ENCODE data around the gene CRTC3. TPM values are rescaled to one million over a fixed set of nuclear protein-coding genes. Genes with fewer than 3 reads are reported as not detected.

The CRTC3 gene
- total RNA-seq, 1 experiment from 2014 or later, result 35.3 TPM

GRCh38 chr15:90618330-90619125 lies 88.8 kb downstream of the CRTC3 start:
- H3K9me3 ChIP-seq (ENCODE audit: low read depth, low read length, poor library complexity, severe bottlenecking), result no peaks in the 10 kb centered on the region
- DNase-seq (ENCODE audit: low spot score), result no peak
- intact Hi-C loops (cut with micrococcal nuclease; ENCODE audit: unreplicated experiment), result no loop called here
- no TSS peak for BruUV-seq (replicated peaks)
- H3K4me3 ChIP-seq (ENCODE audit: low read depth, low read length, poor library complexity, severe bottlenecking), result no peak overlapping the region
- no peaks in the 10 kb centered on the region for H3K36me3 ChIP-seq (ENCODE audit: insufficient read depth, low read length, poor library complexity, severe bottlenecking)
- H3K27me3 ChIP-seq (replicated peaks; ENCODE audit: insufficient read depth, low read depth, low read length, poor library complexity), result no peaks in the 10 kb centered on the region
- no peak overlapping the region for H3K27ac ChIP-seq (ENCODE audit: low read depth, low read length, poor library complexity, severe bottlenecking)
- H3K4me1 ChIP-seq (ENCODE audit: insufficient read depth, low read length, poor library complexity, severe bottlenecking), result no peaks in the 10 kb centered on the region
- POLR2A ChIA-PET (ENCODE audit: low non-redundant PET), result no interaction called here
- CTCF ChIA-PET, result no interaction called here
- no peak for TF ChIP-seq EZH2 (IDR thresholded peaks at IDR 0.05; ENCODE audit: borderline replicate concordance, low read depth, low read length, poor library complexity, severe bottlenecking)
- TF ChIP-seq CTCF (conservative IDR thresholded peaks at IDR 0.05; ENCODE audit: low read depth, low read length), result no peak

- DNase-seq (ENCODE audit: low spot score), result no peak
- Histone ChIP-seq H3K27me3 (replicated peaks; ENCODE audit: insufficient read depth, low read depth, low read length, poor library complexity) (no peaks in the 10 kb centered on the region), H3K9me3 (ENCODE audit: low read depth, low read length, poor library complexity, severe bottlenecking) (no peaks in the 10 kb centered on the region), H3K36me3 (ENCODE audit: insufficient read depth, low read length, poor library complexity, severe bottlenecking) (no peaks in the 10 kb centered on the region), H3K4me1 (ENCODE audit: insufficient read depth, low read length, poor library complexity, severe bottlenecking) (no peaks in the 10 kb centered on the region), H3K27ac (ENCODE audit: low read depth, low read length, poor library complexity, severe bottlenecking) (no peak overlapping the region), H3K4me3 (ENCODE audit: low read depth, low read length, poor library complexity, severe bottlenecking) (no peak overlapping the region)
- TF ChIP-seq CTCF (conservative IDR thresholded peaks at IDR 0.05; ENCODE audit: low read depth, low read length), result no peak
- TF ChIP-seq EZH2 (IDR thresholded peaks at IDR 0.05; ENCODE audit: borderline replicate concordance, low read depth, low read length, poor library complexity, severe bottlenecking), result no peak
- ChIA-PET CTCF (no interaction called here), POLR2A (ENCODE audit: low non-redundant PET) (no interaction called here)
- BruUV-seq (replicated peaks), result no TSS peak
- intact Hi-C loops (cut with micrococcal nuclease; ENCODE audit: unreplicated experiment), result no loop called here
Measured at GRCh38 chr15:90619468-90619867, 89.7 kb downstream of the CRTC3 start.

GRCh38 chr15:90619939-90620338 lies 90.2 kb downstream of the CRTC3 start:
- Histone ChIP-seq H3K4me3 (ENCODE audit: low read depth, low read length, poor library complexity, severe bottlenecking) (no peak overlapping the region), H3K4me1 (ENCODE audit: insufficient read depth, low read length, poor library complexity, severe bottlenecking) (no peaks in the 10 kb centered on the region), H3K27me3 (replicated peaks; ENCODE audit: insufficient read depth, low read depth, low read length, poor library complexity) (no peaks in the 10 kb centered on the region), H3K27ac (ENCODE audit: low read depth, low read length, poor library complexity, severe bottlenecking) (no peak overlapping the region), H3K36me3 (ENCODE audit: insufficient read depth, low read length, poor library complexity, severe bottlenecking) (no peaks in the 10 kb centered on the region), H3K9me3 (ENCODE audit: low read depth, low read length, poor library complexity, severe bottlenecking) (no peaks in the 10 kb centered on the region)
- TF ChIP-seq CTCF (conservative IDR thresholded peaks at IDR 0.05; ENCODE audit: low read depth, low read length) (no peak), EZH2 (IDR thresholded peaks at IDR 0.05; ENCODE audit: borderline replicate concordance, low read depth, low read length, poor library complexity, severe bottlenecking) (no peak)
- ChIA-PET CTCF (no interaction called here), POLR2A (ENCODE audit: low non-redundant PET) (no interaction called here)
- intact Hi-C loops (cut with micrococcal nuclease; ENCODE audit: unreplicated experiment), result no loop called here
- no TSS peak for BruUV-seq (replicated peaks)
- no peak for DNase-seq (ENCODE audit: low spot score)

Data from A673 (cell line).